ENCODE measurements around the gene GNPDA1.

Gene GNPDA1

DNA sequence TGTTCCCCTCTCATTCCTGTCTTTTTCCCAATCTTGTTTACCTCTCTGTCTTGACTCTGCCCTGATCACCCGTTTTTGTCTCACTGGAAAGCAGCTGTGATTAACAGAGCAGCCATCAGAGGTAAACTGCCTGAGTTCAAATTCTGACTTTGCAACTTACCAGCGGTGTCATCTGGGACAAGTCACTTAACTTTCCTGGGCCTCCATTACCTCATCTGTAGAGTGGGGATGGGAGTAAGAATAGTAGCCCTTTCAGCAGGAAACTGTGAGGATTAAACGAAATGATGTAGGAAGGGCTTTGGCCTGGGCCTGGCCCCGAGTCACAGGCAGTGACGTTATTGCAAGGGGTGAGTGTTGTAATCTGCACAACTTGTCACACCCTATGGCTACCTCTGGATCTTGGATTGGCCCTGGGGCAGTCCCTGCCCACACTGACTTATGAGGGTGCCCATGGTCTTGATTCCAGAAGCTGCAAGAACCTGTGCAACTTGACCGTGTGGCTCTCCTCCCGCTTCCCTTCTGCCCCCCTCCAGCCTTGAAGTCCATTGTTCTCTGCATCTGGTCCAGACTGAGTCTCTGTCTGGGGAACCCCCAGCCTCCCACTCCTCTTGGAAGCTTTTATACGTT, 54.2 kb downstream of the GNPDA1 start:
- Mint-ChIP-seq H3K27ac (no peak overlapping the region), H3K9me3 (no peaks in the 10 kb centered on the region)
- no peak for ATAC-seq

DNA sequence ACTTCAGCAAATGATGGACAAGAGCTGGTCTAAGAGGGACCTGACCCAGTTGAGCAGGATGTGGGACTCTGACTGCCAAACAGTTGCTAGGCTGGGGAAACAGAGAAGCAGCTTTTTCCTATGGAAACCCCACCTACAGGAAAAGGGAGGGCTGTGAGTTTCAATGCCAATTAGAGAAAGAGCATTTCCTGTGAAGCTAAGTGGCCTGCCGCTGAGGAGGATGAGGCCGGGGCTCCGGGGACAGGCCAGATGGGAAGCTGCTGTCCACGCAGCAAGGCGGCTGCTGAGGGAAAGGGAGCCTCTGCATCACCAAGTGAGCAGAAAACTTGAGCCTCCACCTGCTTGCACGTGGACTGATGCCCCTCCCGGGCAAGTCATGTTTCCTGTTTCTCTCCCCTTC, 54.7 kb downstream of the GNPDA1 start, which contains the start of gene PCDH12:
TSS of gene PCDH12 (minus strand) at position 90 of the 400 bp plus-strand sequence. CDS start 351 bp downstream, outside the sequence.
- Mint-ChIP-seq H3K4me3 (no peak within 1 kb of the TSS), H3K27ac (no peak within 1 kb of the TSS), H3K36me3 (no peaks in the 10 kb centered on the region), H3K27me3 (peaks cover 9% of the 10 kb centered on the region), H3K9me3 (no peaks in the 10 kb centered on the region), H3K4me1 (peaks cover 29% of the 10 kb centered on the region)
- no peak for ATAC-seq

More for the DNA sequence above, 54.2 kb downstream of the GNPDA1 start:
- Mint-ChIP-seq H3K4me3 (no peak overlapping the region), H3K36me3 (no peaks in the 10 kb centered on the region), H3K27me3 (peaks cover 9% of the 10 kb centered on the region), H3K4me1 (peaks cover 29% of the 10 kb centered on the region)

DNA sequence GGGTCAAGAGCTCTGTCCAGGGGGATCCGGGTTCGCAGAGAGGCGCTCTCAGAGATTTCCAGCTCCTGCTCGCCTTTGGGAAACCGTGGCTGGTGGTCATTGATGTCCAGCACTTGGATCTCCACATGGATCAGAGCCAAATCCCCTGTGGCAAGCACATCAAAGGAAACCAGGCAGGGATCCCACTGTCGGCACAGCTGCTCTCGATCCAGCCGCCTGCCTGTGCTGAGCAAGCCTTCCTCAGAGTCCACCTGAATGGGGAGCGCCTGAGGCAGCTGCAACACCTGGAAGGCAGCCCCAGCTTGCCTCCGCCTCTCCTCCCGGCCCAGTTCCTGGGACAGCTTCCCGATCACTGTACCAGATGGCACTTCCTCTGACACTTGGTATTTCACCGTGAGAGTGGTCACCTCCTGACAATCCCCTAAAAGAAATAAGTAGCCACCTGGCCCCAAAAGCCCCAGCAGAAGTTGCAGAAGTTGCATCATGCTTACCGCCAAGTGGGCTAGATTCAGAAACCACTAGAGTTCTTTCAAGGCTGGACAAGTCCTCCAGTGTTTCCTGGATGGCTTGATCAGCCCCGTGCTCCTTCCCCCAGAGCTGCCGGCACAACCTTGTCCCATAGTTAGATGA, 55.3 kb downstream of the GNPDA1 start:
- no peak overlapping the region for H3K4me3 Mint-ChIP-seq
- H3K27me3 Mint-ChIP-seq, result peaks cover 9% of the 10 kb centered on the region
- H3K4me1 Mint-ChIP-seq, result peaks cover 29% of the 10 kb centered on the region
- H3K27ac Mint-ChIP-seq, result no peak overlapping the region
- no peaks in the 10 kb centered on the region for H3K9me3 Mint-ChIP-seq
- no peak for ATAC-seq
- H3K36me3 Mint-ChIP-seq, result peaks cover 4% of the 10 kb centered on the region

DNA sequence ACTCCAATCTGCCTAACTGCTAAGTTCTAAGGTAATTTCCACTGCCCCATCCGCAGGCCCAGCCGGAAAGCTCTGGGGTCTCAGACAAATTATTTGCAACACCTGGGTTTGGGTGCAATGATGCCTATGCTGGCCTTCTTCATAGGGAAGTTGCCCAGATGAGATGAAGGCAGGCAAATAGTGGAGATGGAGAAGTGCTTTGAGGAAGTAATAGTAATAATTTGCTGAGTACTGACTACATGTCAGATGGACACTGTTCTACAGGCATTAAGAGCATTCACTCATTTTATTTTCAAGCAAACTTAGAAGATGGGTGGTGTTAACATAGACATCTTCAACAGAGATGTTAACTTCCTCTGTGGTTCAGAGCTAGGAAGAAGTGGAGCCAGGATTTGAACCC, 58.6 kb downstream of the GNPDA1 start:
- peaks cover 21% of the 10 kb centered on the region for H3K4me1 Mint-ChIP-seq

DNA sequence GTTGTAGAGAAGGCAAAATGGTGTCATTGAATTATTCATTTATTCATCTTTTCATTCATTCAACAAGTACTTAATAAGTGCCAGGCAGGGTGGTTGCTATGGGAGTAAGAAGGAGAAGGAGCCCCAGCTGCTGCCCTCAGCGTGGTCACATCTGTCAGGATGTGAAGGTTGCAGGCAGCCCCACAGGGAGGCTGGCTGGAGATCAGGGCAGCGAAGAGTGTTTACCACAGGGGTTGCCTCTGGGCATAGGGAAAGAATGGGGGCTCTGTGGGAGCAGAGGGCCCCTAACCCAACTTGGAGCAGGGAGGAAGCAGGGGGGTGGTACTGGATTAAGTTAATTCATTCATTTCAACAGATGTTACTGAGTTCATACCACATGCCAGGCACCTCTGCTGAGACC, 60.8 kb downstream of the GNPDA1 start:
- no peaks in the 10 kb centered on the region for H3K9me3 Mint-ChIP-seq
- peaks cover 9% of the 10 kb centered on the region for H3K4me1 Mint-ChIP-seq
- H3K27me3 Mint-ChIP-seq, result no peaks in the 10 kb centered on the region
- H3K36me3 Mint-ChIP-seq, result peaks cover 12% of the 10 kb centered on the region
- ATAC-seq, result no peak
- H3K27ac Mint-ChIP-seq, result no peak overlapping the region
- H3K4me3 Mint-ChIP-seq, result no peak overlapping the region

More for the DNA sequence above, 58.6 kb downstream of the GNPDA1 start:
- Mint-ChIP-seq H3K36me3 (peaks cover 12% of the 10 kb centered on the region), H3K4me3 (no peak overlapping the region), H3K27ac (no peak overlapping the region), H3K27me3 (peaks cover 1% of the 10 kb centered on the region), H3K9me3 (no peaks in the 10 kb centered on the region)
- no peak for ATAC-seq

DNA sequence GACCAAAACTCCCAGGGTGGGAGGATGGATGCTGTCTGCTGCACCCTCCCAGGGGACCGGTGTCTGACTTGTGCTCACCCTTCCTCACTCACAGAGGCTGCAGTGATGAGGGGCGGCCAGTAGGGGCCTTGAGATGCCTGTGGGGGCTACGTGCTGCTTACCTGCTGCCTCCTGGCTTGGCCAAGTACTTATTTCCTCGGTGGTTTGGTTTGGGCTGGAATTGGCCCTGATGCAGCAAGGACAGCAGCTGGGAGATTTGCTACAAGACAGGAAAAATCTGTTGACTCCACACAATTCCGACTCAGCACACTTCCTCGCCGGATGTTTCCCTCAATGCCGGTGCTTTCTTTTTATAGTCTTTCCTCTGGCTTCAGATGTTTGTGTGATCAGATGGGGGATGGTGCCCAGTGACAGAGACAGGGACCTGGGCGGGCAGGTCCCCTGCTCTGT, 61.5 kb downstream of the GNPDA1 start:
- no peaks in the 10 kb centered on the region for H3K27me3 Mint-ChIP-seq
- no peak overlapping the region for H3K27ac Mint-ChIP-seq
- ATAC-seq, result peak; percentile 54
- peaks cover 9% of the 10 kb centered on the region for H3K4me1 Mint-ChIP-seq
- no peak overlapping the region for H3K4me3 Mint-ChIP-seq
- peaks cover 12% of the 10 kb centered on the region for H3K36me3 Mint-ChIP-seq
- no peaks in the 10 kb centered on the region for H3K9me3 Mint-ChIP-seq
